ENCODE data around the gene ROR2.

Gene ROR2

DNA sequence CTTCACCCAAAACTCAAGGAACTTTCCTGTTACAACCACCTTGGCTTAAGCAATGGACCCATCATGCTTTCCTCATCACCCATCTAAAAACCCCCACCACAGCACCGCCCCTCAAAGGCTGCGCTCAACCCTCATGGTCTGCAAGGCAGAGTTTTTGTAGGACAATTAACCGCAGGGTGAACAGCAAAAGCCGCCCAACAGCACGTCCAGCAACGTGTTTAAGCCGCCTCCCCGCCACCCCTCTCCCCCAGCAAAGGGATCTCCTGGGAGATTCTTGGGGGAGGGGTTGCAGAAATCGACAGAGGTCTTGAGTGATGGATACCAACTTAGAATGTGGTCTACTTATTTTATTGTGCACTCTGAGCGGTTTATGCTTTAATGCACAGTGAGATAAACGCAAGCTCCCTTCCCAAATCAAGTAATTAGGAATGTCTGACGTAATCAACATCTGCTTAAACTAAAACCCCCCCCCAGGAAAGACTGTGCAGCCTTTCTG lies 1.9 kb downstream of the ROR2 start:
- no peak for DNase-seq

DNA sequence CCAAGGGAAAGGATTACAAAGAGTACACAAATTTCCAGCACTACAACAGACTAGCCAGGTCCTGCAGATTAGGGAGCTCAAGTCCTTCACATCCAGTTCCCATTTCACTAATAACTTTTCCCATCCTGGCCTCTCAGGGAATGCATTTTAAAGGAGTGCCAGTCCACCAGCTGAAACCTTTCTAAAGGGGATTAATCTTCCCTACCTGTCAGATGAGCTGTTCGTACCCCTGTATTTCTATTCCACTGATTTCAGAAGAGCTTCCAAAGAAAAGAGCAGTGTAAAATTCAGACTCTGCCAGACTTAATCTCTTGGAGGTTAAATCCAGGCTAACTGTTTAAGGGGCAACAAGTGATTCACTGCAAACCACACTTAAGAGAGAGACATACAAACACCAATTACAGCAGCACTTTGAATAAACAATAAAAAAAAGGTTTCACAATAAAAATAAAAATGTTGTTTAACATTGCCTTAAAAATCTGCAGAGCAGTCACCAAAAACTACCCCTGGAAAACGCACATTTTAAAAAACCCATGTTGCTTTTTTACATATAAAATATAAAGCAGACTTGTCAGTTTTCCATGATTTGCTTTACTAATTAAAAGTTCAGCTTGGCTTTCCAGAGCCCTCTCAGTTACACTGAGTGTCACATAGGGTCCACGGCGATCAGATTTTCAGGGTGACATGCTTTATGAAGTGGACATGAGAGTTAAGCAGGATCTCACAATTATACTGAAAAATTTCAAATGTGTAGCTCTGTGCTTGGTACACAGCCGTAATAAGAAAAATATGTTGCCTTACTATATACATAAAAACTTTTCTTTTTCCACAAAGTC lies 3.2 kb downstream of the ROR2 start:
- no peak for DNase-seq

DNA sequence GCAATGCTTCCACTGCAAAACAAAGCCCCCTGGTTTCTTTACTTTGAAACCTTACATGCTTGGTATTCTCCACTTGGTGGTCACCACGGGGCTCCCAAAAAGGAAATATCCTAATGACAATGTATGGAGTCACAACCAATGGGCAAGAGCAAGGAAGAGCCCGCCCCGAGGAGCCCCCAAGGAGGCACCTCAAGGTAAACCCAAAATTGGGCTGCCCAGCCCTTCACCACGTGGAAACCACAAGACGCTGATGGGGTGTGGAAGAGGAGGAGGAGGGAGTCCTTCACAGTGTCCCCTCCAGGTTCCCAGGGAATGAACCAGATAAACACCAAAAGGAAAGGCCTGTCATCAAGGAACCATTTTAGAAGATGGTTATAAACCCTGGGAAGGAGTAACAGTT lies 3.8 kb downstream of the ROR2 start:
- no peak for DNase-seq

DNA sequence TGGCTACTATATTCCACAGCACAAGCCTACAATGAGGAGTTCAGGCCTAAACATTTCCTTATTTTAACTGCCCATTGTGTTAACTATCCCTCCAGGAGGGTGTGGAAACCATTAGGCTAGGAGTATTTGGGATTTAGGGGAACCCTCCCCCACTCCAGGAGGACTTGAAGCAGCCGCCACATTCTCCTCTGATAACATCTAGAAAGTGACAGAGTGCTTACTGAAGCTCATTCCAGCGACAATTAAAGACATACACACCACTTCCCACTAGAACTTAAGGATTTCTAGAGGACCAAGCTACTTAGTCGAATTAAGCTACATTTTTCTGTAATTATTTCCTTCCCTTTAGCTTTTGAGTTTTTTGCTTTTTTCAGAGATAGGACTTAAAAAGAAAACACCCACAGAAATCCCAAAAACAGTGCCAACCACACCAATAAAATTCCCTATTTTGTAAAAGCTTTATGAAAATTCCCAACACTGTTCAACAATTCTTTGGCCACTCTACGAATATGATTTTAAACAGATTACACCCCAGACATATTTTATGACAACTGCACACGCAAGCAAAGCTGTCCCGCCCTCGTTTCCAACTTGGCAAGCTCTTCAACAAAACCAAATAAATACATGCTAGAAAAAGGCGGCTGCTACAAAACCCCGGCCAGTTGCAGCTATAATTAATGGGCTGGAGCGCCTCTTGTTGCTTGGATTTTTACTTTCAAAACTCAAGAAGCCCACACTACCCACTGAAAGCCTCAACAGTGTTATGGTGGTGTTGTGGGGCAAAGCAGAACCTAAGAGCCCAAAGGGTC lies 4.5 kb downstream of the ROR2 start:
- DNase-seq: no peak

DNA sequence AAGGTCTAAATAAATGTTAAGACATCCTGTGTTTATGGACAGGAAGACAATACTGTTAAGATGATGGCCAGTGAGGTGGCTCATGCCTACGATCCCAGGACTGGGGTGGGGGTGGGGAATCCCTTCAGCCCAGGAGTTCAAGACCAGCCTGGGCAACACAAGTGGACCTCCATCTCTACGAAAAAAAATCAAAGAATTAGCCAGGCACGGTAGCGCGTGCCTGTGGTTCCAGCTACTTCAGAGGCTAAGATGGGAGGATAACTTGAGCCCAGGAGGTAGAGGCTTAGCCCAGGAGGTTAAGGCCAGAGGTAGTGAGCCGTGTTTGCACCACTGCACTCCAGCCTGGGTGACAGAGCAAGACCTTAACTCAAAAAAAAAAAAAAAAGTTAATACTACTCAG lies 5.3 kb downstream of the ROR2 start:
- no peak for DNase-seq

DNA sequence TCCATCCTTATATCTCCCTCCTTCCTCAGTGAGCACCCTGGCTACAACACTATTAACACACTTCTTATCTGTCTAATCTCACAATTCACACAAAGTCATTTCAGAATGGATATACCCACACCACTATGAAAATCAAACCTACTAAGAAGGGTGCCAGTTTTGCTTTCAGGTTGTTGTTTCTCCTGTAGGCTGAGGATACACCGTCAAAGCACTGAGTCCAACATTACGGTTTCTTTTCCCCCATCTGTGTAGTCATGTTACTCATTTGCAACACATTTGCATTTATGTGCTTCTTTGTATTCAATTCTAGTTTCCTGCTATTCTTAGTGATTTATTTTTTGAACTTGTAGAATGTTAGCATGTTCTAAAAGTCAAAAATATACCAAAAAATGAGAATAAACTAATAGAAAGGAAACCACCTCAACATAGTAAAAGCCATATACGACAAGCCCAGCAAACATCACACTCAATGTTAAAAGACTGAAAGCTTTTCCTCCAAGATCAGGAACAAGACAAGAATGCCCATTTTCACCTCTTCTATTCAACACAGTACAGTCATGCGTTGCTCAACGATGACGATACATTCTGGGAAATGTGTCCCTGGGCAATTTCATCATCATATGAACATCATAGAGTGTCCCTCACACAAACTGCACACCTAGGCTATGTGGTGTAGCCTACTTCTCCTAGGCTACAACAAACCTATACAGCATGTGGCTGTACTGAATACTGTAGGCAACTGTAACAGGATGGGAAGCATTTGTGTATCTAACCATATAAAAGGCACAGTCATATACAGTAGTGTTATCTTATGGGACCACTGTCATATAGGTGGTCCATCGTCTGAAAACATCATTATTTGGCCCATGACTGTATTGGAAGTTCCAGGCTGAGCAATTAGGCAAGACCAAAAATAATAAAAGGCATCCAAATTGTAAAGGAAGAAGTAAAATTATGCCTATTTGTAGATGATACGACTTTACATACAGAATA lies 6.3 kb downstream of the ROR2 start:
- no peak for DNase-seq

DNA sequence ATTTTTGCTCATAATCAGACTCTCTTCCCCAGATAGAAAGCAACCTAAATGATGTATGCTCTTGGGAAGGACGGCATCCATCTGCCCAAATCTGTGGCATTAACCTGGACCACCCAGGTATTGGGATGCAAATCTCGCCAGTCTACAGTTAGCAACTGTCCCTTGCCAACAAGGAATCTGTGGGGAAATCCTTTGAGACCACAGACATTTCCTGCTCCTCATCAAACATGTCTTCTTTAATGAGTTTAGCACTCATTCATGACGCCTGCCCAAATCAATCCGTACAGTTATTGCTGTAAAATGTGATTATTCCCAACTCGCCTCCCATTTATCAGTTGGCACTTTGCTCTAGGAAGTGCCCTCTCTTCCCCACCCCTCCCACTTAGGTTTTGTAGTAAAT lies 7.8 kb downstream of the ROR2 start:
- DNase-seq: no peak

DNA sequence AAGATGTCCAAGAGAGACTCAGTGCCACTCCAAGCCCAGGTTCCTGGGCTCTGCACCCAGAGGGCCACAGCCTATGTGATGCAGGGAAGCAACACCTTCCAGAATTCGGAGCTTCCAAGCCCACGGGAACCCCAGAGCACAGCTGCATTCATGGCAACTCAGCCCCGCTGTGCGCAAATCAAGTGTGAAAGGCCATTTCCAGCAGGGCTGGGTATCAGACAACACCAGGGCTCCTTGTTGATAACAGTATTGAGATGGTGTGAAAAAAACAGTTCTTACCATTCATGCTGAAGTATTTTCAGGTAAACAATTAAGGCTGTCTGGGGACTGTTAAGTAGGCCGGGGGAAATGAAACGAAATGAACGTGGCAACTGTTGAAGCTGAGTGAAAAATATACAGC lies 10.1 kb downstream of the ROR2 start:
- DNase-seq: no peak

DNA sequence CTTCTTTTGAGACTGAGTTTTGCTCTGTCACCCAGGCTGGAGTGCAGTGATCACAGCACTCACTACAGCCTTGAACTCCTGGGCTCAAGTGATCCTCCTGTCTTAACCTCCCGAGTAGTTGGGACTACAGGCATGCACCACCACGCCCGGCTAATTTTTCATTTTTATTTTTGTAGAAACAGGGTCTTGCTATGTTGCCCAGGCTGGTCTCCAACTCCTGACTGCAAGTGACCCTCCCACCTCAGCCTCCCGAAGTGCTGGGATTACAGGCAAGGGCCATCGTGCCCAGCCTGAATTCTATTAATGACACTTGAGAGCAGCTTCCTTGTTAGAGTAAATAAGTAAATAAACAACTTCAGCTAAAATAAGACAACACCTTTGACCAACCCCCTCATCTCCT lies 12.3 kb downstream of the ROR2 start:
- no peak for DNase-seq

DNA sequence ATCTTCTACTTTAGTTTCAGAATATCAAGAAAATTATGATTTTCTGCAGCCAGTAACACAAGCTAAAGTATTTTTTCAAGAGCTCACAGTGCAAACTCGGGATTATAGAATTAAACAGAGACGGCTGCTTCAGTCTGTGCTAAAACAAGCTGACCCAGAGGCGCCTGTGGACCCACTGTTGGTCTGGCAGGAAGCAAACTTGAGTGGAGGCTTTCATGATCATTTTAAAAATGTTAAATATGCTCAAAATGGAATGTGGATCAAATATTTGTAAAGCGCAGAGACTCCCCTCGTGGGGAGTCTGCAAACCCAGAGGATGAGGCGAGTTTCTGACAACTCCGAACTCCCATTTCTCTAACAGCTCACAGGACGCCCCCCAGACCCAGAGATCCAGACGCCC lies 13.0 kb downstream of the ROR2 start:
- no peak for DNase-seq

DNA sequence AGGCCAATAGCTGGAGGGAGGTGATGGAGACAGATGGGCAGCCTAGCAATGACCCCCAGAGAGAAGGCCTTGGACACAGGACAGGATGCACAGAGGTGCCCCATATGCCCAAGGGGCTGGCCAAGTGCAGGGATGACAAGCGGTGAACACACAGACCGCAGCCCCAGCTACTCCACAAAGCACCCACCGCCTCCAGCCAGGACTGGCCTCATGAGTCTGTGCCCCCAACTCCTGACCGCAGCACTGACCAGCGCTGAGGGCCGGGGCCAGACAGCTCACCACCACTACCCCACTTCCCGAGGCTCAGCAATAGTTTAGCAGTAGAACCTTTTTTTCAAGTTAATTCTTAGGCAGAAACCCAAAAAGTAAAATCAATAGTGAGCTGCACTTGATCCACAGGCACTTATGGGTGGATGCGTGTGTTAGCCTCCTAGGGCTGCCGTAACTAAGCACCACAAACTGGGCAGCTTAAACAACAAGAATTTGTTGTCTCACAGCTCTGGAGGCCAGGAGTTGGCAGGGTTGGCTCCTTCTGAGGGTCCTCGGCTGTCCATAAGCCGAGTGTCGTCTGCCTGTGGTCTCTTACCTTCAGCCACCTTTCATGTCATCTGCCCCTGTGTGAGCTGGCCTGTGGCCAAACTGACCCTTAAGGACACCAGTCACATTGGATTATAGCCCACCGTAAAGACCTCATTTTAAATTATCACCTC lies 14.1 kb downstream of the ROR2 start:
- DNase-seq: no peak

DNA sequence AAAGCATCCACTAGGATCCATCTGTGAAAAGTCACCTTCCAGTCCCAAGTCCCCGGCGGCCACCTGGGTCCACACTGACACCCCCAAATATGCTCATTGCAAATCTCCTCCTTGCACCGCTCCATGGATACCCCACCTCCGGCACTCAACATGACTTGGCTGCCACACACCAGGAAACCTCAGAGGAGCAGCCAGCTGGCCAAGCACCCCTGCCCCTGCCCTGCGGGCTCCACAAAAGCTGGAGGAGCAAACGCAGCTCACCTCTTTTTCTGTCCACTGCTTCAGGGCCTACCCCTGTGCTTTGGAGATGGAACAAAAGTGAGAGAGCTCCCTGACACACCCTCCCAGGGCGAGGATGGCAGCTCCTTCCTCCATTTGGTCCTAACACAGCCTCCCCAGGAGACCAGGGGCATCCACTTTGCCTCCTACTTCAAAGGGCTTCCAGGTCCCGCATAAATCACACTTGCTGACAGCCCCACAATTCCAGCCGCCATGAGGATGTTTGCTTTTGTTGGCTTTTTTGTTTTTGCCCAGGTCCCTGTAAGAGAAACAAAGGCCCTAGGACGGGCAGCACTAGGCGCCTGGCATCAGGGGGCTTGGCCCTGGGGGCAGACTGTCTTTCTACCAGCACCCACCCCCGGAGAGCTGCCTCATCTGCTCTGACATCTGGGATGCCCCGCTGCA lies 14.8 kb downstream of the ROR2 start:
- DNase-seq: no peak

DNA sequence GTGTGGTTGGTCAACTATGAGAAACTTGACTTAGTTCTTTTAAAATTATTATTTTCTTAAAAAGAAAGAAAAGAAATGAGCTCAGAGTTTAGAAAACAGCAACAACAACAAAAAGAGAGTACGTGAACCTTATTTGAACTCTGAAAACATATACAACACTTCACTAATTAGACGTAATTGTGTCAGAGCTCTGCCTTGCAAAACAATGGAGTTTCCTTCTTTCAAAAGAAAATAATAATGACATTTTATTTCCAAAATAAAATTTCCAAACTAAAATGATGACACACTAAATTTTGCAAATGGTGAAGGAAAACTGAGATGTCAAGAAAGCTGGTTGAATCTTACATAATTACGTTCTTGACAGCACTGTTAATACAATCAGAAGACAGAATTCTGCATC lies 15.4 kb downstream of the ROR2 start:
- DNase-seq: no peak

DNA sequence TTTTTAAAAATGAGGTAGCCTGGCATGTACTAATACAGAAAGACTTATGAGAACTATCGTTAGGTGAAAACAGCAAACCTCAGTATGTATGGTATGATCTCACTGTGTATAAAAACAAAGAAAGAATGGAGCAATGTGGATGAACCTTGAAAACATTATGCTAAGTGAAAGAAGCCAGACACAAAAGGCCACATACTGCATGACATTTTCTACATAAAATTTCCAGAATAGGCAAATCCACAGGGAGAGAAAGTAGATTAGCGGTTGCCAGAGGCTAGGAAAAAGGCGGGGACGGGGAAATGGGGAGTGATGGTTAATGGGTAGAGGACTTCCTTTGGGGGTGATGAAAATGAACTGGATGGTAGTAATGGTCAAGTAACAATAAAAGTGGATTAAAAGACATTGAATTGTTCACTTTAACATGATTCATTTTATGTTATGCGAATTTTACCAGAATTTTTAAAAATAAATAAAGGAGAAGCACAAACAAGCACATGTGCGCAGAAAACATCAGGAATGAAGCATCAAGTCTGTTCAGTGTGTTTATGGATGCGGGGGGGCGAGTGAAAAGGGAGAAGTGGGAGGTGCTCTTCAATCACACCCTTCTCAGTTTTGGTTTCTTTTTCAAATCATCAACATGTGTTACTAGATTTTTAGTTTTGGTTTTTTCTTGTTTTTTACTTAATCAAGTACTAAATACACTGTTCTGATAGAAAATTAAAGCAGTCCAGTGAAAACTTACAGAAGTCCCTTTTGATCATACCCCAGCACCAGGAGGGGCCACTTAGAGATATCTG lies 16.3 kb downstream of the ROR2 start:
- DNase-seq: no peak

DNA sequence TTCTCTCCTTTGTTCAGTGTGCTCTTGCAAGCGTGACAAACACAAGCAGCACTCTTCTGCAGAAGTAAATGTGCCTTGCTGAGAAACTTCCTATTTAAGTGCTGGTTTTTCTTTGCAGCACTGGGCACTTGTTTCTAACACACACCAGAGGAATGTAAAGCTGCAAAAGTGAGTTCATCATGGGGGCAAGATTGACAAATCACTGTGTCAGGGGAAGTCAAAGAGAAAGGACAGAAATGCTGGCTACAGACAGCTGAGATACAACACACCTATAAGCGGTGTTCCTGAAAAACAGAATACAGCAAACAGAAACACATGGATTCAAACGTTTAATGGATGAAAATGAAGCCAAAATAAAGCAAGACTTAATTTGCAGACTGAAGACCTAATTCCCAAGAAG lies 19.6 kb downstream of the ROR2 start:
- DNase-seq: no peak

DNA sequence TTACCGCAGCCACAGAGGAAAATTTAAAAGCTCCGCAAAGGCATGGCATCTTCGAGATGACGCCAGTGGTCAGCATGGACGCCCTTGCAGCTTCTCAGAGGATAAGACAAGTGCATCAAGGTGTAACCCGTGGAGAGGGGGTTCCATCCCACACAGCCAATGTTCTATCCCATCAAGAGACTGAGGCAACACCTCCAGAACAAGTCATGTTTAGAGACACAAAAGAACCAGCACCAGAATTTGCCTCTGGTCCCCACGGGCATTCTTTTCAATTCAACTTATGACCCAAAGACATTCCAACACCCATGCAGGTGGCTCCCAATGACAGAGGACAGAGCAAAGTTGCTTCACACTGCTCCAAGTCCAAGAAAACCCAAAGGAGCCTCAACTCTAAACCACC lies 20.7 kb downstream of the ROR2 start:
- DNase-seq: no peak

DNA sequence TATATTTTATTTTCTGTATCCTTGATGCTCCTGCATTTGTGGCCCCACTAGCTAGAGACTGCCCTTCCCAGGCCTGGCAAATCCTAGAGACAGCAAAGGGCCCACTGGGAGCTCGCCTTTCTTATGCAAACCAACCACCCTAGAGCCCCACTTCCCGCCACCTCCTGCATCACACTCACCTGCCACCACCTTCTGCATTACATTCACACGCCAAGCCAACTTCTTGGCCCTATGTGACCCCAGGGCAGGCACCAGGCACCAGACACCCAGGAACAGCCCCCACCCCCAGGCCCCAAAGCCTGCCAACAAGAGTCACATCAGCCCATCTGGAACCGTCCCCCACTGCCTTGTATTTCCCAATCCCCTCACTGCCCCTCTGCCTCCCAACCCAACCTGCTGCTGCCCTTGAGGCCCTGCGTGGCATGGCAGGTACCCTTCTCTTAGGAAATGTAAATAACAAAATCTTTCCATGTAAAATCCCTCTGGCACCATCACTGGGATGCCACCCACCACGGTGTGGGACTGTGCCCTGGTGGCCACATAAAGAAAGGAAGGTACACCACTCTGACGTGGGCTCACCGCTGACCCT lies 22.0 kb downstream of the ROR2 start:
- DNase-seq: no peak

DNA sequence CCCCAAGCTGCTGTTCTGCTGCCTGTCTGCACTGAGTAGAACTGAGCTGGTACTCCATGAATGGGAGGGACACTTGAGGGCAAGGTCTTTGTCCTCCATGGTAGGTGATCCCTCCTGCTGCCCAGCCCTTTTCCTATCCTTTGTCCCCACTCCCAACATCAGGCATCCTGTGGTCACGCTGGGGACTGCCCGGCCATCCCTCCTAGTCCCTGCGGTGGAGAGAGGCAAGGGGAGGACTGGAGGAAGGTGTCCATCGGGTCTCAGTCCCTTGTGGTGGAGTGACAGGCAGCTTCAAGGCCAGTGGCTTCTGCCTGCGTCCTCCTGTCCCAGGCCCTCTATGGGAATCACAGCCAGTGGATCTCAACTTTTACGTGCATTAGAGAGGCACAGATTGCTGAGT lies 25.9 kb downstream of the ROR2 start:
- DNase-seq: no peak

DNA sequence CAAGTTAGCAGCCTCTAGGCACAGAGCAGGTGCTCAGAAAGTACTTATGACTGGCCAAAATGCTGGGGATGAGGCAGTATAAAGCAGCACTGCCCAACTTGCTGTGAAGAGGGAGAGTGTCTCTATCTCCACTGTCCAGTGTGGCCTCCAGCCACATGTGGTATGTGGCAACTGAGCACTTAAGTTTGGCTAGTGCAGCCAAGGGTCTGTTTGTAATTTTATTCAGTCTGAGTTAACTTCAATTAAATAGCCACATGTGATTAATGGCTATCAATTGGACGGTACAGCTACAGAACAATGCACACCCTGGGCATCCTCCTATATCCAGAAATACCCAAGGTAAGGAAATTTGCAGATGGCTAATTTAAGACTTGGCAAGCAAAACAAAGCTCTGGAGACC lies 26.9 kb downstream of the ROR2 start:
- DNase-seq: no peak

DNA sequence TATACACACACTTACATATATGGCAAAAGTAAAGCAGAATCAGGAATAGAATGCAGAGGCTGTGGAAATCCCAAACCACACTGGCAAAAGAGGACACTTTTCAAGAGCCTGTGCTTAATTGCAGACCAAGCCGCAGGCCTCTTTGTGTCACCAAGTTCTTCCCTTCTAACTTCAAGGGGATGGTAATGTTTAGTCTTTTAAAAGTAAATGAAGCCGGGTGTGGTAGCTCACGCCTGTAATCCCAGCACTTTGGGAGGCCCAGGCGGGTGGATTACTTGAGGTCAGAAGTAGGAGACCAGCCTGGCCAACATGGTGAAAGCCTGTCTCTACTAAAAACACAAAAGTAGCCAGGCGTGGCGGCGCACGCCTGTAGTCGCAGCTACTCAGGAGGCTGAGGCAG lies 28.7 kb downstream of the ROR2 start:
- no peak for DNase-seq
